OCI-LY7 (cell line): ENCODE measurements around the gene TRMT10C. TPM values are rescaled to one million over a fixed set of nuclear protein-coding genes. Genes with fewer than 3 reads are reported as not detected.
A peak's percentile ranks its signal among the peaks of the same experiment; 100 is the strongest.

Source experiments
- BruUV-seq: library from RNA; stranded (reverse); fragments of 400-500 nt; replicated peaks from 2 replicates; lab custom pipeline; 2021; lab: Mats Ljungman, UMichigan
- CTCF ChIA-PET: fragments of 300-600 bp; sonication (Branson Sonifier 250); formaldehyde crosslinking; loops from one replicate; lab custom pipeline; 2022; ENCODE audit warnings: antibody characterized with exemption; ENCODE audit not compliant: unreplicated experiment; lab: Charles Lee
- POLR2A ChIA-PET: fragments of 300-600 bp; sonication (Branson Sonifier 250); formaldehyde crosslinking; loops from one replicate; lab custom pipeline; 2022; ENCODE audit warnings: antibody characterized with exemption; lab: Charles Lee
- DNase-seq: peaks from one replicate; pipeline ENCODE4 v3.0.0-alpha.2; 2015; ENCODE audit warnings: low spot score
- H2AFZ ChIP-seq: fragments of 200-600 bp; sonication (generic), shearing (Covaris generic); 2 replicates; pipeline ENCODE4 v1.6.1; 2014; ENCODE audit warnings: mild to moderate bottlenecking, antibody characterized with exemption, low read length, moderate library complexity
- H3K27ac ChIP-seq: fragments of 200-600 bp; sonication (generic); 2 replicates; pipeline ENCODE4 v1.5.1; 2014; ENCODE audit warnings: mixed run types, low read depth, mild to moderate bottlenecking, moderate library complexity, low read length, inconsistent platforms; ENCODE audit not compliant: poor library complexity, severe bottlenecking
- H3K36me3 ChIP-seq: fragments of 200-600 bp; sonication (generic); 2 replicates; pipeline ENCODE4 v1.6.1; 2014; ENCODE audit warnings: mild to moderate bottlenecking, antibody characterized with exemption, low read length, moderate library complexity, mixed read lengths; ENCODE audit not compliant: insufficient read depth
- H3K4me1 ChIP-seq: fragments of 200-600 bp; sonication (generic); 2 replicates; pipeline ENCODE4 v1.5.1; 2014; ENCODE audit warnings: mild to moderate bottlenecking, low read length; ENCODE audit not compliant: insufficient read depth, poor library complexity, severe bottlenecking
- H3K4me2 ChIP-seq: fragments of 200-600 bp; sonication (generic); 2 replicates; pipeline ENCODE4 v1.6.1; 2014; ENCODE audit warnings: mild to moderate bottlenecking, low read length
- H3K4me3 ChIP-seq: fragments of 200-600 bp; sonication (generic); 2 replicates; pipeline ENCODE4 v1.5.1; 2014; ENCODE audit warnings: mild to moderate bottlenecking, low read depth, low read length; ENCODE audit not compliant: poor library complexity, severe bottlenecking
- H3K79me2 ChIP-seq: fragments of 200-600 bp; sonication (generic); 2 replicates; pipeline ENCODE4 v1.6.1; 2016; ENCODE audit warnings: low read depth, mild to moderate bottlenecking, low read length, moderate library complexity, mixed read lengths; ENCODE audit not compliant: insufficient read depth
- H3K9me2 ChIP-seq: fragments of 200-600 bp; sonication (generic); 2 replicates; pipeline ENCODE4 v1.6.1; 2016; ENCODE audit warnings: mild to moderate bottlenecking, low read length, mixed read lengths; ENCODE audit not compliant: insufficient read depth
- H3K9me3 ChIP-seq: fragments of 200-600 bp; sonication (generic); 2 replicates; pipeline ENCODE4 v1.6.1; 2014; ENCODE audit warnings: mild to moderate bottlenecking, mixed run types, low read length, mixed read lengths
- H4K20me1 ChIP-seq: fragments of 200-600 bp; sonication (generic); 2 replicates; pipeline ENCODE4 v1.6.1; 2014; ENCODE audit warnings: mild to moderate bottlenecking, antibody characterized with exemption, low read length, moderate library complexity, mixed read lengths; ENCODE audit not compliant: insufficient read depth
- EZH2phosphoT487 ChIP-seq: fragments of 200-600 bp; sonication (generic); IDR thresholded peaks from 2 replicates; pipeline ENCODE4 v1.6.1; 2018; ENCODE audit warnings: low read depth, borderline replicate concordance, mild to moderate bottlenecking, mixed run types, antibody characterized with exemption, low read length, moderate library complexity, mixed read lengths
- intact Hi-C: fragments of 100-400 bp; cut with micrococcal nuclease; formaldehyde crosslinking; loops from one replicate; pipeline ENCODE4 v1.10.0; 2022; ENCODE audit not compliant: unreplicated experiment
- total RNA-seq, 2 experiments: library from RNA; depleted of rRNA in 1 of 2; stranded (reverse); fragments of >200 nt in 1 of 2; shearing (Covaris generic) in 1 of 2; gene quantifications; 2 replicates each; pipeline ENCODE4 v1.2.3, GENCODE V29; 2014 to 2022
- TF ChIP-seq, protein P1 (sequence below): fragments of 200-600 bp; sonication (generic); conservative IDR thresholded peaks from 2 replicates; pipeline ENCODE4 v1.5.1; 2014; ENCODE audit warnings: mild to moderate bottlenecking, antibody characterized with exemption, low read length, moderate library complexity, mixed read lengths

TRMT10C gene
- total RNA-seq, 2 experiments from 2014 or later, result 23.6 to 29.1 TPM

DNA sequence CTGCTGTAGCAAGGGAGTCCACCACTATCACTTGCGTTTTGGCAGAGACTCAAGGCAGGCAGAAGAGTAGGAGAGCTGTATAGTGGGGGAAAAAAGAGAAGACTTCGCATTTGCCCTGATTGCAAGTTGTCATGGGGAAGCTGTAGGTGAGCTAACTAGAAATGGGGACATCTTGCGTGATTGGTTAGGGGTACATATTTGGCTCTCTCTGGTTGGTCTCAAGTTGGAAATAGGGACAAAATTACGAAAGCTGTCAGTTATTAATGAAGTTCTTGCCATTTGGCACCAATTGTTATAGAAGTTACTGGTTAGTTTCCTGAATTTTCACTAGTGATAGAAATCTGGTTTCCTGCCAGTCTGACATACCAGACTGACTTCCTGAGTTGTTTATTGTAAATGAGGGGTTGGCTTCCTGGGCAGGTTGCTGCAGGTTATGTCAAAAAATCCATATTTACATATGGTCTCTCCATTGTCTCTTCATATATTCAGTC lies 40.4 kb upstream of the TRMT10C start:
- CTCF ChIA-PET, result interaction anchor here (0.5 to 0.9 kb wide), 2 partner anchors 9 to 531 kb away, joined by 3 to 4 read pairs; partner anchors contain the start of gene SENP7
- no TSS peak for BruUV-seq
- Histone ChIP-seq H3K79me2 (no peaks in the 10 kb centered on the region), H3K4me2 (no peak overlapping the region), H3K4me3 (no peak overlapping the region), H3K9me2 (no peaks in the 10 kb centered on the region), H2AFZ (peak overlapping the region; percentile 74), H3K4me1 (peaks cover 17% of the 10 kb centered on the region), H4K20me1 (no peaks in the 10 kb centered on the region), H3K9me3 (no peaks in the 10 kb centered on the region), H3K27ac (no peak overlapping the region), H3K36me3 (no peaks in the 10 kb centered on the region)
- no peak for DNase-seq
- TF ChIP-seq EZH2phosphoT487, result no peak
- TF ChIP-seq, protein P1, sequence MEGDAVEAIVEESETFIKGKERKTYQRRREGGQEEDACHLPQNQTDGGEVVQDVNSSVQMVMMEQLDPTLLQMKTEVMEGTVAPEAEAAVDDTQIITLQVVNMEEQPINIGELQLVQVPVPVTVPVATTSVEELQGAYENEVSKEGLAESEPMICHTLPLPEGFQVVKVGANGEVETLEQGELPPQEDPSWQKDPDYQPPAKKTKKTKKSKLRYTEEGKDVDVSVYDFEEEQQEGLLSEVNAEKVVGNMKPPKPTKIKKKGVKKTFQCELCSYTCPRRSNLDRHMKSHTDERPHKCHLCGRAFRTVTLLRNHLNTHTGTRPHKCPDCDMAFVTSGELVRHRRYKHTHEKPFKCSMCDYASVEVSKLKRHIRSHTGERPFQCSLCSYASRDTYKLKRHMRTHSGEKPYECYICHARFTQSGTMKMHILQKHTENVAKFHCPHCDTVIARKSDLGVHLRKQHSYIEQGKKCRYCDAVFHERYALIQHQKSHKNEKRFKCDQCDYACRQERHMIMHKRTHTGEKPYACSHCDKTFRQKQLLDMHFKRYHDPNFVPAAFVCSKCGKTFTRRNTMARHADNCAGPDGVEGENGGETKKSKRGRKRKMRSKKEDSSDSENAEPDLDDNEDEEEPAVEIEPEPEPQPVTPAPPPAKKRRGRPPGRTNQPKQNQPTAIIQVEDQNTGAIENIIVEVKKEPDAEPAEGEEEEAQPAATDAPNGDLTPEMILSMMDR, result no peak
- POLR2A ChIA-PET, result interaction anchor here (1.1 to 1.3 kb wide), 2 partner anchors 8 to 54 kb away, joined by 3 to 4 read pairs; partner anchors contain the start of gene SENP7
- intact Hi-C loops, result no loop called here

DNA sequence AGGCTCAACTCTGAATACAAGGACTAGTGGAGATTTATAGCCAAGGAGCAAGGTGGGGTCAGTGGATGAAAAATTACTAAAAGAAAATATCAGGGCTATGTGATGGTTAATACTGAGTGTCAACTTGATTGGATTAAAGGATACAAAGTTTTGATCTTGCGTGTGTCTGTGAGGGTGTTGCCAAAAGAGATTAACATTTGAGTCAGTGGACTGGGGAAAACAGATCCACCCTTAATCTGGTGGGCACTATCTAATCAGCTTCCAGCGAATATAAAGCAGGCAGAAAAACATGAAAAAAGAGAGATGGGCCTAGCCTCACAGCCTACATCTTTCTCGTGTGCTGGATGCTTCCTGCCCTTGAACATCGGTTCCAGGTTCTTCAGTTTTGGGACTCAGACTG lies 34.2 kb upstream of the TRMT10C start:
- intact Hi-C loops, result no loop called here
- no TSS peak for BruUV-seq
- no peak overlapping the region for H2AFZ ChIP-seq
- H4K20me1 ChIP-seq, result no peaks in the 10 kb centered on the region
- no peaks in the 10 kb centered on the region for H3K4me1 ChIP-seq
- DNase-seq, result no peak
- H3K36me3 ChIP-seq, result no peaks in the 10 kb centered on the region
- no peak overlapping the region for H3K4me3 ChIP-seq
- no peaks in the 10 kb centered on the region for H3K79me2 ChIP-seq
- H3K4me2 ChIP-seq, result no peak overlapping the region
- CTCF ChIA-PET, result no interaction called here
- POLR2A ChIA-PET, result interaction anchor here (0.6 to 1.6 kb wide), 3 partner anchors 9 to 346 kb away, joined by 3 to 10 read pairs (median 6); no protein-coding TSS in a partner anchor
- H3K9me3 ChIP-seq, result peaks cover 20% of the 10 kb centered on the region; the same call in 1 of the 2 replicates
- H3K27ac ChIP-seq, result no peak overlapping the region
- H3K9me2 ChIP-seq, result no peaks in the 10 kb centered on the region
- TF ChIP-seq, protein P1, result no peak

DNA sequence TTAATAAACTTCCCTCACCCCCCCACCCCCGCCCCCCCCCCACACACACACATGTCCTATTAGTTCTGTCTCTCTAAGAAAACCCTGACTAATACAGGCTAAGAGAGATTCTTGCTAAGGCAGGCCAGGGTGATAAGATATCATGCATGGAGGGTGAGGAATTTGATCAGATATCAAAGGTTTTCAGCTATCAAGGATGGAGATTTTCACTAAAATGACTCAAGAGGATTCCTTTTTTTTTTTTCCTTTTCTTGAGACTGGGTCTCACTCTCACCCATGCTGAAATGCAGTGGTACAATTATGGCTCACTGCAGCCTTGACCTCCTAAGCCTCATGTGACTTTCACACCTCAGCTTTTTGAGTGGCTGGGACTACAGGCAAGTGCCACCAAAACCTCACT lies 33.8 kb upstream of the TRMT10C start:
- intact Hi-C loops, result no loop called here
- DNase-seq, result no peak
- Histone ChIP-seq H3K4me3 (no peak overlapping the region), H3K4me1 (no peaks in the 10 kb centered on the region), H3K79me2 (no peaks in the 10 kb centered on the region), H3K36me3 (no peaks in the 10 kb centered on the region), H3K9me2 (no peaks in the 10 kb centered on the region), H3K27ac (no peak overlapping the region), H4K20me1 (no peaks in the 10 kb centered on the region), H2AFZ (no peak overlapping the region), H3K4me2 (no peak overlapping the region), H3K9me3 (peaks cover 20% of the 10 kb centered on the region; the same call in 1 of the 2 replicates)
- BruUV-seq, result no TSS peak
- ChIA-PET CTCF (no interaction called here), POLR2A (interaction anchor here (0.6 to 1.6 kb wide), 3 partner anchors 9 to 347 kb away, joined by 3 to 10 read pairs (median 6); no protein-coding TSS in a partner anchor)
- TF ChIP-seq, protein P1, result no peak
- TF ChIP-seq EZH2phosphoT487, result no peak
